NAMALWA (cell line): ENCODE results near the gene PICK1.
"Not testable (repeated sequence)": the region's sequence is repeated elsewhere in the genome, so short reads cannot be mapped to it uniquely, and the experiment has no call there.

Experiments
- DNase-seq: peaks from one replicate; pipeline ENCODE4 v3.0.0-alpha.2; 2015; ENCODE audit warnings: low spot score

Gene PICK1

GRCh38 chr22:38115423-38116205 is 58.4 kb downstream of the PICK1 start:
- no peak for DNase-seq

DNA sequence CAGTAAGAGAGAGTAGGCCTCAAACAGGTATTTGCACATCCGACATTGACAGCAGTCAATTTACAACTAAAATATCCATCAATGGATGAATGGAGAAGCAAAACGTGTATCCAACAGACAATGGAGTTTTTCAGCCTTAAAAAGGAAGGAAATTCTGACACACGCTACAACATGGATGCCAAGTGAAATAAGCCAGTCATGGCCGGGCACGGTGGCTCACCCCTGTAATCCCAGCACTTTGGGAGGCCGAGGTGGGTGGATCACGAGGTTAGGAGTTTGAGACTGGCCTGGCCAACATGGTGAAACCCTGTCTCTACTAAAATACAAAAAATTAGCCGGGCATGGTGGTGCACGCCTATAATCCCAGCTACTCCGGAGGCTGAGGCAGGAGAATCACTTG is 60.4 kb downstream of the PICK1 start:
- DNase-seq = not testable (repeated sequence)

DNA sequence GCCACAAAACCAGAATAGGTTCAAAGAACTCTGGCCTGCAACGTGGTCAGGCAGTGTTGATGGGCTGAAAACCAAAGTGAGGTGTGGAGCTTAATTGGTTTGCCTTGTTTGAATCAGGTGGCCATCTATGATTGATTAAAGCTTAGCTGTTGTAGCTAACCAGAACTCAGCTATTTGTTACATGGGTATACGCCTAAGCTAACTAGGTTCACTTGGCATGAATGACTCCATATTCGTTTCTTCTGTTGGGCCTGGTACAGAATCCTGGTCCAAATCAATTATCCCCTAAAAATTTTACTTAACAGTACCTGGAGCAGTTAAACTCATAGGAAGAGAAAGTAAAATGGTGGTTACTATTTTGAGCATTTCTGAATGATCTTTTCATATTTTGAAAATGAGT is 61.0 kb downstream of the PICK1 start:
- DNase-seq = no peak

DNA sequence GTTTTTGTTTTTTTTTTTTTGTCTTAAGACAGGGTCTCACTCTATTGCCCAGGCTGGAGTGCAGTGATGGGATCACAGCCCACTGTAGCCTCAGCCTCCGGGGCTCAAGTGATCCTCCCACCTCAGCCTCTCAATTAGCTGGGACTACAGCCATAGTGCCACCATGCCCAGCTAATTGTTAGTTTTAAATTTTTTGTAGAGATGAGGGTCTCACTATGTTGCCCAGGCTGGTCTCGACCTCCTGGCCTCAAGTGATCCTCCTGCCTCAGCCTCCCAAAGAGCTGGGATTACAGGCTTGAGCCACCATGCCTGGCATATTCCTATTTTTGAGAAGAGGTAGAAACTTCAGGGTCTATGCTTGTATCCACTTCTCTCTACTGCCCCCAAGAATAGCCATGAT is 61.5 kb downstream of the PICK1 start:
- not testable (repeated sequence) for DNase-seq

DNA sequence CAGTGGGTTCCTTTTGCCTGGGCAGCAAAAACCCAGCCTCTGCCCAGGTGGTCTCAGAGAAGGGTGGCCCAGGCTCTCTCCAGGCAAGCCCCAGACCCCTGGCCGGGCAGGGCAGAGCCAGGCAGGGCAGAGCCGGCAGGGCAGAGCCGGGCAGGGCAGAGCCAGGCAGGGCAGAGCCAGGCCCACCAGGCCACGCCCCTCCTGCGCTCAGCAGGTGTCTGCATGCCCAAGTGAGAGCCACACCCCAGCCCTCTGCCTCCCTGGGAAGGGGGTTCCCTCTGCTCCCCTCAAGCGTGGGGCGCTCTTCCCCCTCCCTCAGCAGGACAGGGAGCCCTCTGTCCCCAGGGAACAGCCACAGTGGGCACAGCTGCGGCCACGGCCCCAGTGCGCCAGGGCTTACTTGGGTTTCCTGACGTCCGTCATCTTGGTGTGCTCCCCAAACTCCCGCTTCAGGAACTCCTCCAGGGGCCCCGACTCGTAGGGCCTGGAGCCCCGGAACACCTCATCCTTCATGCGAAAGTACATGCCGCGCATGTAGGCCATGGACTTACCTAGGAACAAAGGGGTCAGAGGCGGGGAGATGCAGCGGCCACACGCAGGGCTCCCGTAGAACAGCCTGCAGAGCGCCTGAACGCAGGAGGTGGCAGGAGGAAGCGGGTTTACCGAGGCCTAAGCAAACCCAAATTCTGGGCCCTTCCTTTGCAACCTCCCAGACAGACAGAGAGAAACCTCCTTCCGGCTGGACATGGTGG is 63.3 kb downstream of the PICK1 start:
- DNase-seq = no peak

DNA sequence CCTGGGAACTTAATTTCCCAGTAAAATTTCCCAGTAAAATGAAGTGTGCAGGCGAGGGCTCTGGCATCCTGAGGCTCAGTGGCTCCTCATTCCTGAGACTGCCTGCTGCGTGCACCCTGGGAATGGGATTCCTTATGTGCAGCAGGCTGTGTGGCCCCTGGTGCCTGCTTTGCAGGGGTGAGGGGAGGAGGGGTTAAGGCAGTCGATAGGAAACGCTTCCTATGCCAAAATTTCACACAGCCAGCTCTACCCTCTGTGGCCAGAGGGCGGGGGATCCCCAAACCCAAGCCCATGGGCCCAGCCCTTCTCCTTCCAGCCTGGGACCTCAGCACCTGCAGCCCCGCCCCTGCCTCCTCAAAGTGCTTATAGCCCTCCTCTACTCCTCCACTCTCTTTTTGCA is 65.4 kb downstream of the PICK1 start:
- peak; percentile 36 for DNase-seq

- no peak for DNase-seq
These were observed 67.2 kb downstream of the PICK1 start for GRCh38 chr22:38124236-38124974.

DNA sequence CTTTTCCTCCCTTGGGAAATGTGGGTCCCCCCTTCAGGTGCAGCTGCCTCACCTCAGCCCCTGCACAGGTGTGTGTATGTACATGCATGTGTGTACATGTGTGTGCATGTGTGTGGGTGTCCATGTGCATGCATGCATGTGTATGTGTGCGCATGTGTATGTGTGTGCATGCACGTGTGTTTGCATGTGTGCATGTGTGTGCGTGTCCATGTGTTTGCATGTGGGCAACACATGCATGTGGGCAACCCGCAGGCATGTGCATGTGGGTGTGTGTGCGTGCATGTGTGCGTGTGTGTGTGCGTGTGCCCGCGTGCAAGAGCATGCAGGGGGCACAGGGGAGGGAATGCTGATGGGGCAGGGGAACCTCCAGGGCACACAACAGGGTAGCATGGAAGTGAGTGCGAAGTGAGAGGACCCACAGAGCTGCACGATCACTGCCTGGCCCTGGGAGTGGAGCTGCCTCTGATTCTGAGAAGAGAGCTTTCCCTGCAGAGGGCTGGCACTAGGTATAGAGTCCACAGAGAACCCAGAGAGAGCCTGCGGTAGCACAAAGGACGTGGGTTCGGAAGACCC is 67.9 kb downstream of the PICK1 start:
- DNase-seq = no peak
